B cell (primary cell): ENCODE data around the gene TTC24. TPM values are rescaled to one million over a fixed set of nuclear protein-coding genes. Genes with fewer than 3 reads are reported as not detected.
"Not testable (repeated sequence)": the region's sequence is repeated elsewhere in the genome, so short reads cannot be mapped to it uniquely, and the experiment has no call there.

ENCODE experiments used
- ATAC-seq: fragments of 200-7000 bp; cut with Tn5 transposase; one replicate; pipeline ENCODE4 v1.10.0; 2021; ENCODE audit warnings: low read depth, mild to moderate bottlenecking, moderate number of reproducible peaks, moderate library complexity
- CTCF ChIA-PET: fragments of 350-600 bp; sonication (Branson Sonifier 250); formaldehyde crosslinking; loops from one replicate; lab custom pipeline; 2021; ENCODE audit warnings: antibody characterized with exemption, inconsistent platforms; lab: Charles Lee
- POLR2A ChIA-PET: fragments of 350-600 bp; sonication (Branson Sonifier 250); formaldehyde crosslinking; loops from one replicate; lab custom pipeline; 2021; ENCODE audit warnings: antibody characterized with exemption; lab: Charles Lee
- DNase-seq: peaks from one replicate; pipeline ENCODE4 v3.0.0; 2013
- H2AFZ ChIP-seq: 2 replicates; pipeline ENCODE4 v1.6.1; 2012; ENCODE audit warnings: mild to moderate bottlenecking, low read depth, low read length; ENCODE audit not compliant: insufficient read depth, poor library complexity, severe bottlenecking
- H3K27ac ChIP-seq, 2 donors: 1 replicate in 1 of 2; 2 replicates in 1 of 2; pipeline ENCODE4 v1.5.1; 2012 to 2013; ENCODE audit warnings: low read length in 2 of 2, mild to moderate bottlenecking in 2 of 2, moderate library complexity in 1 of 2
- H3K27me3 ChIP-seq, 4 experiments: fragments of 200-600 bp in 1 of 4; sonication (generic) in 1 of 4; replicated peaks in 1 of 4; 1 replicate in 2 of 4; 2 replicates in 2 of 4; pipeline versions ENCODE4 v1.6.1 to v1.7.0; 2013 to 2016; ENCODE audit warnings: low read length in 3 of 4, mild to moderate bottlenecking in 2 of 4, mixed read lengths in 1 of 4, moderate library complexity in 1 of 4; ENCODE audit not compliant: insufficient read depth in 4 of 4, control insufficient read depth in 3 of 4; ENCODE audit errors: control extremely low read depth in 1 of 4
- H3K36me3 ChIP-seq, 2 experiments: replicated peaks in 1 of 2; 1 replicate in 1 of 2; 2 replicates in 1 of 2; pipeline versions ENCODE4 v1.6.1 to v1.7.1; 2013; ENCODE audit warnings: low read length in 1 of 2; ENCODE audit not compliant: insufficient read depth in 2 of 2, control insufficient read depth in 1 of 2; ENCODE audit errors: control extremely low read depth in 1 of 2, extremely low read depth in 1 of 2
- H3K4me1 ChIP-seq, 2 donors: fragments of 200-600 bp in 1 of 2; sonication (generic) in 1 of 2; 1 replicate in 1 of 2; 2 replicates in 1 of 2; pipeline versions ENCODE4 v1.5.1 to v1.6.1; 2013 to 2017; ENCODE audit warnings: low read length in 2 of 2; ENCODE audit not compliant: control insufficient read depth in 2 of 2, insufficient read depth in 2 of 2
- H3K4me2 ChIP-seq: replicated peaks from 2 replicates; pipeline ENCODE3; 2012; ENCODE audit warnings: mild to moderate bottlenecking, low read depth, low read length; ENCODE audit not compliant: poor library complexity, severe bottlenecking
- H3K4me3 ChIP-seq, 5 experiments: fragments of 200-600 bp in 1 of 5; sonication (generic) in 1 of 5; 1 replicate in 3 of 5; 2 replicates in 2 of 5; pipeline versions ENCODE4 v1.5.1 to v1.7.0; 2011 to 2016; ENCODE audit warnings: low read length in 4 of 5, mild to moderate bottlenecking in 4 of 5, low read depth in 2 of 5, control low read depth in 1 of 5, moderate library complexity in 1 of 5; ENCODE audit not compliant: insufficient read depth in 1 of 5; ENCODE audit errors: control extremely low read depth in 1 of 5, extremely low read depth in 1 of 5
- H3K79me2 ChIP-seq: fragments of 200-600 bp; sonication (generic); one replicate; pipeline ENCODE4 v1.6.0; 2016; ENCODE audit warnings: low read length; ENCODE audit not compliant: control insufficient read depth, insufficient read depth
- H3K9ac ChIP-seq: fragments of 200-600 bp; sonication (generic); 2 replicates; pipeline ENCODE4 v1.6.1; 2017; ENCODE audit warnings: mild to moderate bottlenecking, low read length, moderate library complexity
- H3K9me3 ChIP-seq, 3 donors: one replicate each; pipeline versions ENCODE4 v1.6.1 to v1.7.1; 2013; ENCODE audit warnings: low read length in 2 of 3; ENCODE audit not compliant: control insufficient read depth in 2 of 3, insufficient read depth in 1 of 3; ENCODE audit errors: control extremely low read depth in 1 of 3
- H4K20me1 ChIP-seq: 2 replicates; pipeline ENCODE4 v1.6.0; 2012; ENCODE audit warnings: mild to moderate bottlenecking, low read length; ENCODE audit not compliant: insufficient read depth, control insufficient read depth, poor library complexity, severe bottlenecking
- H3K27ac Mint-ChIP-seq: one replicate; pipeline ENCODE4 v1.8.0; 2021; ENCODE audit warnings: mixed read lengths
- H3K27me3 Mint-ChIP-seq: one replicate; pipeline ENCODE4 v1.8.0; 2021; ENCODE audit warnings: mixed read lengths
- H3K4me1 Mint-ChIP-seq: one replicate; pipeline ENCODE4 v1.8.0; 2021; ENCODE audit warnings: mixed read lengths
- H3K4me3 Mint-ChIP-seq: one replicate; pipeline ENCODE4 v1.8.0; 2021; ENCODE audit warnings: mixed read lengths
- H3K9me3 Mint-ChIP-seq: one replicate; pipeline ENCODE4 v1.8.0; 2022; ENCODE audit warnings: mixed read lengths; ENCODE audit not compliant: insufficient read depth
- CTCF ChIP-seq: fragments of 200-600 bp; IDR thresholded peaks from one replicate; pipeline ENCODE4 v1.8.0; 2022; ENCODE audit warnings: antibody characterized with exemption, mild to moderate bottlenecking
- EZH2 ChIP-seq: IDR thresholded peaks from 2 replicates; pipeline ENCODE4 v1.6.1; 2012; ENCODE audit warnings: borderline replicate concordance, low read depth, mild to moderate bottlenecking, moderate library complexity, low read length; ENCODE audit not compliant: insufficient read depth, poor library complexity, severe bottlenecking
- WGBS: methylation state at CpG from one replicate; pipeline ENCODE4 v1.1.5; 2013; ENCODE audit warnings: missing lambda C conversion rate; ENCODE audit not compliant: insufficient coverage; 5-methylcytosine and 5-hydroxymethylcytosine counted together
- intact Hi-C: fragments of 100-400 bp; cut with micrococcal nuclease; formaldehyde crosslinking; loops from one replicate; pipeline ENCODE4 v1.10.0; 2022
- polyA plus RNA-seq: library from polyadenylated mRNA; depleted of rRNA; stranded (reverse); fragments of >200 nt; gene quantifications from 2 replicates; pipeline ENCODE4 v1.2.3, GENCODE V29; 2012
- total RNA-seq, 2 donors: library from RNA; stranded (reverse); fragments of 120-200 nt in 1 of 2; gene quantifications; 1 replicate in 1 of 2; 2 replicates in 1 of 2; pipeline versions ENCODE4 v1.2.3 to v1.2.4, GENCODE V29; 2013 to 2022

TTC24 gene
- total and polyA plus RNA-seq, 2 donors (not counting 1 experiment from before 2014, with no cell fraction given), result 24.3 to 29.8 TPM

- Histone ChIP-seq H2AFZ (peak overlapping the region; percentile 5), H4K20me1 (no peaks in the 10 kb centered on the region), H3K79me2 (no peaks in the 10 kb centered on the region), H3K4me1 (peaks cover 45 to 49% of the 10 kb centered on the region in 2 donors), H3K36me3 (no peaks in the 10 kb centered on the region), H3K4me2 (peak overlapping the region; percentile 39), H3K27ac (no peak overlapping the region), H3K4me3 (no peak overlapping the region), H3K27me3 (no peaks in the 10 kb centered on the region), H3K9me3 (peaks cover 0 to 2% (median 0%) of the 10 kb centered on the region in 3 donors), H3K9ac (no peak overlapping the region)
- no peak for ATAC-seq
- Mint-ChIP-seq H3K9me3 (no peaks in the 10 kb centered on the region), H3K4me3 (peak overlapping the region; percentile 23), H3K4me1 (peaks cover 49% of the 10 kb centered on the region), H3K27me3 (no peaks in the 10 kb centered on the region), H3K27ac (peak overlapping the region; percentile 43)
- WGBS, result 86% methylated on average over 6 of the region's 6 CpGs
- TF ChIP-seq EZH2, result no peak
- no peak for TF ChIP-seq CTCF
- CTCF ChIA-PET, result interaction anchor here (0.6 to 1.9 kb wide), 5 partner anchors 20 to 98 kb away, joined by 3 to 7 read pairs (median 4); no protein-coding TSS in a partner anchor
- no peak for DNase-seq
- POLR2A ChIA-PET, result interaction anchor here (1.2 kb wide), 1 partner anchor 51 kb away, joined by 7 read pairs; the partner anchor contains the start of gene MEF2D
- intact Hi-C loops, result no loop called here
Measured at GRCh38 chr1:156551869-156552268, 27.7 kb upstream of the TTC24 start.

GRCh38 chr1:156552518-156552917 is 27.0 kb upstream of the TTC24 start:
- Histone ChIP-seq H3K9ac (no peak overlapping the region), H3K36me3 (no peaks in the 10 kb centered on the region), H2AFZ (no peak overlapping the region), H4K20me1 (no peaks in the 10 kb centered on the region), H3K27ac (no peak overlapping the region), H3K79me2 (no peaks in the 10 kb centered on the region), H3K27me3 (no peaks in the 10 kb centered on the region), H3K4me2 (peak overlapping the region; percentile 59), H3K4me3 (no peak overlapping the region), H3K9me3 (peaks cover 0 to 2% (median 0%) of the 10 kb centered on the region in 3 donors), H3K4me1 (peaks cover 45 to 49% of the 10 kb centered on the region in 2 donors)
- WGBS, result 53% methylated on average over 3 of the region's 5 CpGs
- H3K27ac Mint-ChIP-seq, result peak overlapping the region; percentile 7
- peaks cover 49% of the 10 kb centered on the region for H3K4me1 Mint-ChIP-seq
- no peaks in the 10 kb centered on the region for H3K27me3 Mint-ChIP-seq
- no peak for ATAC-seq
- H3K9me3 Mint-ChIP-seq, result no peaks in the 10 kb centered on the region
- H3K4me3 Mint-ChIP-seq, result peak overlapping the region; percentile 23
- ChIA-PET CTCF (interaction anchor here (0.6 to 1.6 kb wide), 2 partner anchors 20 to 71 kb away, joined by 4 to 7 read pairs; no protein-coding TSS in a partner anchor), POLR2A (interaction anchor here (0.7 kb wide), 1 partner anchor 48 kb away, joined by 3 read pairs; no protein-coding TSS in a partner anchor)
- intact Hi-C loops, result no loop called here
- no peak for DNase-seq
- TF ChIP-seq CTCF (no peak), EZH2 (no peak)

- CTCF ChIA-PET, result interaction anchor here (1.2 to 1.6 kb wide), 2 partner anchors 24 to 72 kb away, joined by 3 to 7 read pairs; no protein-coding TSS in a partner anchor
- H3K9me3 Mint-ChIP-seq, H3K27me3 Mint-ChIP-seq, H3K36me3 ChIP-seq, H3K27me3 ChIP-seq, H3K79me2 ChIP-seq, intact Hi-C loops, H4K20me1 ChIP-seq, H3K9me3 ChIP-seq, H3K4me3 ChIP-seq: not testable (repeated sequence)
- H2AFZ ChIP-seq, result peak overlapping the region; percentile 65
- H3K27ac Mint-ChIP-seq, result peak overlapping the region; percentile 67
- POLR2A ChIA-PET, result interaction anchor here (0.7 kb wide), 1 partner anchor 48 kb away, joined by 3 read pairs; no protein-coding TSS in a partner anchor
- peaks cover 45 to 49% of the 10 kb centered on the region in 2 donors for H3K4me1 ChIP-seq
- peak; percentile 54 for DNase-seq
- peak; percentile 69 for ATAC-seq
- H3K27ac ChIP-seq, result peak overlapping the region in 1 of 2 donors; percentile 58
- peak overlapping the region; percentile 69 for H3K4me3 Mint-ChIP-seq
- H3K4me2 ChIP-seq, result peak overlapping the region; percentile 59
- peak overlapping the region; percentile 17 for H3K9ac ChIP-seq
- H3K4me1 Mint-ChIP-seq, result peaks cover 49% of the 10 kb centered on the region
- WGBS, result 3% methylated on average over 4 of the region's 4 CpGs
Measured at GRCh38 chr1:156552937-156553336, 26.6 kb upstream of the TTC24 start.
